HEK293 (cell line): ENCODE data around the gene CRIP2.
A peak's percentile ranks its signal among the peaks of the same experiment; 100 is the strongest.

Experiments
- CTCF ChIA-PET: fragments of 350-600 bp; formaldehyde crosslinking; extraction: SDS; loops from one replicate; lab custom pipeline; 2021; ENCODE audit warnings: antibody characterized with exemption; lab: Yijun Ruan, JAX
- POLR2A ChIA-PET: fragments of 300-600 bp; formaldehyde crosslinking; extraction: SDS; loops from one replicate; lab custom pipeline; 2020; ENCODE audit warnings: antibody characterized with exemption, inconsistent platforms; lab: Yijun Ruan, JAX
- H3K27ac ChIP-seq: fragments of 200-500 bp; sonication (Bioruptor generic); 2 replicates; pipeline ENCODE4 v1.5.1; 2014; ENCODE audit warnings: low read depth, low read length, control low read depth, inconsistent platforms; ENCODE audit errors: extremely low read depth
- H3K36me3 ChIP-seq, 2 experiments: fragments of 200-500 bp in 1 of 2; sonication (Bioruptor generic) in 1 of 2; 1 replicate in 1 of 2; 2 replicates in 1 of 2; pipeline ENCODE4 v1.5.1; 2014 to 2017; ENCODE audit warnings: inconsistent platforms in 2 of 2, low read length in 2 of 2; ENCODE audit not compliant: control insufficient read depth in 2 of 2, insufficient read depth in 1 of 2
- H3K4me1 ChIP-seq: fragments of 200-500 bp; sonication (Bioruptor generic); 2 replicates; pipeline ENCODE4 v1.5.1; 2014; ENCODE audit warnings: mild to moderate bottlenecking, low read length, inconsistent platforms; ENCODE audit not compliant: control insufficient read depth, insufficient read depth
- H3K4me3 ChIP-seq: 2 replicates; pipeline ENCODE4 v1.5.1; 2011; ENCODE audit warnings: low read depth, mild to moderate bottlenecking, control low read depth, low read length, moderate library complexity
- H3K9me3 ChIP-seq: fragments of 200-500 bp; sonication (Bioruptor generic); 2 replicates; pipeline ENCODE4 v1.5.1; 2014; ENCODE audit warnings: low read depth, low read length, inconsistent platforms; ENCODE audit not compliant: control insufficient read depth, insufficient read depth
- BCL11B ChIP-seq: fragments of 450-650 bp; formaldehyde crosslinking; IDR thresholded peaks from 2 replicates; pipeline ENCODE4 v1.5.1; 2016; ENCODE audit warnings: low read depth, missing biosample characterization, missing genetic modification characterization
- CTCF ChIP-seq: fragments of 450-650 bp; formaldehyde crosslinking; IDR thresholded peaks from 2 replicates; pipeline ENCODE4 v1.5.1; 2016; ENCODE audit warnings: missing biosample characterization, missing genetic modification characterization
- EGR2 ChIP-seq: fragments of 450-650 bp; formaldehyde crosslinking; IDR thresholded peaks from 2 replicates; pipeline ENCODE4 v1.5.1; 2016; ENCODE audit warnings: low read depth, missing biosample characterization, missing genetic modification characterization
- KLF8 ChIP-seq: fragments of 450-650 bp; formaldehyde crosslinking; IDR thresholded peaks from 2 replicates; pipeline ENCODE4 v1.5.1; 2016; ENCODE audit warnings: missing biosample characterization, missing genetic modification characterization
- TSHZ1 ChIP-seq: fragments of 450-650 bp; formaldehyde crosslinking; IDR thresholded peaks from 2 replicates; pipeline ENCODE4 v1.5.1; 2016; ENCODE audit warnings: missing biosample characterization, missing genetic modification characterization, borderline replicate concordance
- ZNF148 ChIP-seq: fragments of 450-650 bp; formaldehyde crosslinking; IDR thresholded peaks from 2 replicates; pipeline ENCODE4 v1.5.0; 2017; ENCODE audit warnings: missing biosample characterization, missing genetic modification characterization, borderline replicate concordance
- ZNF394 ChIP-seq: fragments of 450-650 bp; formaldehyde crosslinking; IDR thresholded peaks from 2 replicates; pipeline ENCODE4 v1.5.1; 2016; ENCODE audit warnings: missing biosample characterization, missing genetic modification characterization, mild to moderate bottlenecking, moderate library complexity, borderline replicate concordance
- ZNF510 ChIP-seq: fragments of 450-650 bp; formaldehyde crosslinking; IDR thresholded peaks from 2 replicates; pipeline ENCODE4 v1.5.1; 2018; ENCODE audit warnings: mild to moderate bottlenecking, missing genetic modification characterization, missing biosample characterization; ENCODE audit not compliant: insufficient replicate concordance
- ZSCAN18 ChIP-seq: fragments of 450-650 bp; formaldehyde crosslinking; IDR thresholded peaks from 2 replicates; pipeline ENCODE4 v1.5.1; 2016; ENCODE audit warnings: missing biosample characterization, missing genetic modification characterization
- ZSCAN5A ChIP-seq: fragments of 450-650 bp; formaldehyde crosslinking; IDR thresholded peaks from 2 replicates; pipeline ENCODE4 v1.5.1; 2016; ENCODE audit warnings: missing biosample characterization, missing genetic modification characterization

Gene CRIP2

GRCh38 chr14:105486163-105486973 lies 11.7 kb downstream of the CRIP2 start, which contains the start of gene CRIP1:
Gene CRIP1, plus strand, starts transcription at chr14:105486886. Its CDS starts 374 bp downstream, at chr14:105487260.
- no peak within 1 kb of the TSS for H3K4me3 ChIP-seq
- no peaks in the 10 kb centered on the region for H3K9me3 ChIP-seq
- CTCF ChIA-PET, result interaction anchor here (0.6 to 1.7 kb wide), 5 partner anchors 15 to 475 kb away, joined by 3 to 4 read pairs (median 4); no protein-coding TSS in a partner anchor
- no peaks in the 10 kb centered on the region for H3K36me3 ChIP-seq
- TF ChIP-seq EGR2 (tag by site-specific recombination) (peak; percentile 2; the same call in 1 of the 2 replicates), ZNF394 (no peak), KLF8 (tag by site-specific recombination) (peak; percentile 44)
- POLR2A ChIA-PET, result no interaction called here
- H3K4me1 ChIP-seq, result peaks cover 10% of the 10 kb centered on the region
- no peak within 1 kb of the TSS for H3K27ac ChIP-seq

- Histone ChIP-seq H3K4me1 (peaks cover 10% of the 10 kb centered on the region), H3K9me3 (no peaks in the 10 kb centered on the region)
- TF ChIP-seq KLF8 (tag by site-specific recombination) (peak; percentile 68; the same call in 1 of the 2 replicates), TSHZ1 (tag by site-specific recombination) (no peak)
- TF ChIP-seq, all 188 proteins: peak for 1
- POLR2A ChIA-PET, result no interaction called here
- H3K27ac ChIP-seq, result no peak overlapping the region
- CTCF ChIA-PET, result interaction anchor here (1.5 to 1.7 kb wide), 2 partner anchors 16 to 116 kb away, joined by 4 read pairs; no protein-coding TSS in a partner anchor
- peaks cover 0 to 2% of the 10 kb centered on the region in 2 experiments; a peak in 1 of 3 replicates for H3K36me3 ChIP-seq
- H3K4me3 ChIP-seq, result no peak overlapping the region
Measured at GRCh38 chr14:105486974-105487448, 12.4 kb downstream of the CRIP2 start.

- Histone ChIP-seq H3K27ac (no peak overlapping the region), H3K4me3 (no peak overlapping the region), H3K4me1 (peaks cover 5% of the 10 kb centered on the region), H3K9me3 (no peaks in the 10 kb centered on the region), H3K36me3 (peaks cover 0 to 7% of the 10 kb centered on the region in 2 experiments; a peak in 1 of 3 replicates)
- ChIA-PET CTCF (no interaction called here), POLR2A (no interaction called here)
- TF ChIP-seq ZSCAN5A (tag by site-specific recombination) (no peak), BCL11B (tag by site-specific recombination) (peak; percentile 72), KLF8 (tag by site-specific recombination) (peak; percentile 76)
Measured at GRCh38 chr14:105487449-105487985, 12.9 kb downstream of the CRIP2 start.

- peaks cover 5% of the 10 kb centered on the region for H3K4me1 ChIP-seq
- H3K9me3 ChIP-seq, result no peaks in the 10 kb centered on the region
- ChIA-PET POLR2A (interaction anchor here (2.1 kb wide), 1 partner anchor 7 kb away, joined by 19 read pairs; no protein-coding TSS in a partner anchor), CTCF (interaction anchor here (0.5 to 5.0 kb wide), 4 partner anchors 7 to 115 kb away, joined by 3 to 83 read pairs (median 42); no protein-coding TSS in a partner anchor)
- no peak overlapping the region for H3K4me3 ChIP-seq
- H3K27ac ChIP-seq, result no peak overlapping the region
- peaks cover 0 to 13% of the 10 kb centered on the region in 2 experiments; a peak in 1 of 3 replicates for H3K36me3 ChIP-seq
- TF ChIP-seq CTCF (tag by site-specific recombination), result peak; percentile 25; the same call in 1 of the 2 replicates
- TF ChIP-seq ZNF148 (tag by site-specific recombination), result no peak
- TF ChIP-seq ZSCAN18 (tag by site-specific recombination), result no peak
- TF ChIP-seq ZNF510 (tag by site-specific recombination), result no peak
Measured at GRCh38 chr14:105487986-105488777, 13.6 kb downstream of the CRIP2 start.
